HFF-Myc (cell line): ENCODE results near the gene MYL5.
"Not testable (repeated sequence)": the region's sequence is repeated elsewhere in the genome, so short reads cannot be mapped to it uniquely, and the experiment has no call there.

Experiments used
- DNase-seq: peaks from one replicate; pipeline ENCODE4 v3.0.0-alpha.2; 2011; ENCODE audit warnings: low read depth; ENCODE audit errors: extremely low read depth
- H3K4me3 ChIP-seq: replicated peaks from 2 replicates; pipeline ENCODE4 v1.5.1; 2011; ENCODE audit warnings: low read depth, mild to moderate bottlenecking, control low read depth, low read length
- TF ChIP-seq, protein P1 (sequence below): IDR thresholded peaks from 2 replicates; pipeline ENCODE4 v1.5.1; 2012; ENCODE audit warnings: mild to moderate bottlenecking, low read depth, low read length, control low read depth; ENCODE audit errors: missing control alignments

The MYL5 gene

DNA sequence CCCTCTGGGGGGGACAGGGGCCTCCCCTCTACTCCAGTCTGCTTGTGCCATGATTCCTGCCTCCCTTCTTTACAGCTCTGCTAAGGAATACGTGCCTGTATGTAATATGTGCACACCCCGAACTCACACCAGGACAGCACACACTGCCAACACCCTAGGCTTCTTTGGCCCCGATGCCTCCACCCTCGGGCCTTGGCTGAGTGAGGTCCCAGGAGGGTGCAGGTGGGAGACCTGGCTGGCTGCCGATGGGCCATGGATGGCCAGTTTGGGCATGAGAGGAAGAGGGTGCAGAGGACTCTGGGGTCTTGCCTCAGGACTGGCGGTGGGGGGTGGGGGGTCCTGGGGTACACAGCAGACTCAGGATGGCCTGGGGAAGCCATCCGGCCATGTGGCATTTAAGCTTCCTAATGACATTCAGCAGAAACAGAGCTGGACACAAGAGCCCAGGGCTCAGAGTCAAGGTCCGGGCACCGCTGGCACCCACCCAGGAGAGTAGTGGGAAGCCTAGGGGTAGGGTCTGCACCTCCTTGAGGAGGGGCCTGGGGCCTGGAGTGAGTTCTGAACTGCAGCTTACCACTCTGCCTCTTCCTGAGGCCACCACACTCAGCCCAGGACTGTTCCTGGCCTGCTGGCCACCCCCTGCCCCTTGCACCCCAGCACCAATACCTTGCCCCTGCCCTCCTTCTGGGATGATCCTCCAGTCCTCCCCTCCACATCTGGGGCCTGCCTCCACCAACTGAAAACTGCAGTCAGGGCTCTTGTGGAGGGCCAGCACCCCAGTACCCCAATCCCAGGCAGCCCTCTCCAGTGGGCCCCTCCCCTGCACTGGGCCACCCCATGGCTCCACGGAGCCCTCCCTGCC is 29.2 kb downstream of the MYL5 start:
- H3K4me3 ChIP-seq: no peak overlapping the region
- TF ChIP-seq, protein P1, sequence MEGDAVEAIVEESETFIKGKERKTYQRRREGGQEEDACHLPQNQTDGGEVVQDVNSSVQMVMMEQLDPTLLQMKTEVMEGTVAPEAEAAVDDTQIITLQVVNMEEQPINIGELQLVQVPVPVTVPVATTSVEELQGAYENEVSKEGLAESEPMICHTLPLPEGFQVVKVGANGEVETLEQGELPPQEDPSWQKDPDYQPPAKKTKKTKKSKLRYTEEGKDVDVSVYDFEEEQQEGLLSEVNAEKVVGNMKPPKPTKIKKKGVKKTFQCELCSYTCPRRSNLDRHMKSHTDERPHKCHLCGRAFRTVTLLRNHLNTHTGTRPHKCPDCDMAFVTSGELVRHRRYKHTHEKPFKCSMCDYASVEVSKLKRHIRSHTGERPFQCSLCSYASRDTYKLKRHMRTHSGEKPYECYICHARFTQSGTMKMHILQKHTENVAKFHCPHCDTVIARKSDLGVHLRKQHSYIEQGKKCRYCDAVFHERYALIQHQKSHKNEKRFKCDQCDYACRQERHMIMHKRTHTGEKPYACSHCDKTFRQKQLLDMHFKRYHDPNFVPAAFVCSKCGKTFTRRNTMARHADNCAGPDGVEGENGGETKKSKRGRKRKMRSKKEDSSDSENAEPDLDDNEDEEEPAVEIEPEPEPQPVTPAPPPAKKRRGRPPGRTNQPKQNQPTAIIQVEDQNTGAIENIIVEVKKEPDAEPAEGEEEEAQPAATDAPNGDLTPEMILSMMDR: no peak
- no peak for DNase-seq

- no peak for DNase-seq
- TF ChIP-seq, protein P1: no peak
- H3K4me3 ChIP-seq: no peak overlapping the region
These were observed 30.0 kb downstream of the MYL5 start for GRCh38 chr4:704198-704891.

GRCh38 chr4:704971-705277 is 30.6 kb downstream of the MYL5 start:
- TF ChIP-seq, protein P1: no peak
- no peak overlapping the region for H3K4me3 ChIP-seq
- no peak for DNase-seq

GRCh38 chr4:705278-706082 is 31.1 kb downstream of the MYL5 start, which contains the start of gene PCGF3:
Gene PCGF3 (plus strand): TSS chr4:705832. CDS start chr4:733681, 27,849 bp downstream.
- H3K4me3 ChIP-seq: peak within 1 kb of the TSS; percentile 95
- peak; percentile 49 for DNase-seq
- TF ChIP-seq, protein P1: no peak

GRCh38 chr4:706083-706633 is 31.8 kb downstream of the MYL5 start:
- H3K4me3 ChIP-seq: peak overlapping the region; percentile 95
- DNase-seq: not testable (repeated sequence)

GRCh38 chr4:706834-707598 is 32.7 kb downstream of the MYL5 start:
- no peak for DNase-seq
- TF ChIP-seq, protein P1: no peak
- peak overlapping the region; percentile 95 for H3K4me3 ChIP-seq
